Memory B cell (primary cell): ENCODE measurements around the gene KLRF1.
A peak's percentile ranks its signal among the peaks of the same experiment; 100 is the strongest.

Experiments used
- ATAC-seq: fragments of 150-1000 bp; cut with Tn5 transposase; 2 replicates; pipeline ENCODE4 v1.10.0; 2021; ENCODE audit warnings: low read depth, mild to moderate bottlenecking, moderate library complexity
- DNase-seq, 2 donors: peaks; one replicate each; pipeline ENCODE4 v3.0.0; 2022; ENCODE audit warnings: low spot score in 2 of 2
- H3K27ac Mint-ChIP-seq: one replicate; pipeline ENCODE4 v1.8.0; 2022; ENCODE audit warnings: mild to moderate bottlenecking, moderate library complexity, mixed read lengths
- H3K27me3 Mint-ChIP-seq: one replicate; pipeline ENCODE4 v1.8.0; 2022; ENCODE audit warnings: mixed read lengths
- H3K36me3 Mint-ChIP-seq: one replicate; pipeline ENCODE4 v1.8.0; 2022; ENCODE audit warnings: mild to moderate bottlenecking, mixed read lengths
- H3K4me1 Mint-ChIP-seq: one replicate; pipeline ENCODE4 v1.8.0; 2022; ENCODE audit warnings: mixed read lengths
- H3K4me3 Mint-ChIP-seq: one replicate; pipeline ENCODE4 v1.8.0; 2022; ENCODE audit warnings: mild to moderate bottlenecking, moderate library complexity, mixed read lengths
- H3K9me3 Mint-ChIP-seq: one replicate; pipeline ENCODE4 v1.8.0; 2022; ENCODE audit warnings: mixed read lengths

The KLRF1 gene

GRCh38 chr12:9829982-9830381 is 2.7 kb downstream of the KLRF1 start:
- Mint-ChIP-seq H3K27me3 (peaks cover 5% of the 10 kb centered on the region), H3K36me3 (no peaks in the 10 kb centered on the region), H3K4me1 (no peaks in the 10 kb centered on the region), H3K9me3 (peaks cover 5% of the 10 kb centered on the region), H3K27ac (no peak overlapping the region), H3K4me3 (no peak overlapping the region)
- ATAC-seq (no peak), DNase-seq (no peak)

GRCh38 chr12:9831720-9832119 is 4.4 kb downstream of the KLRF1 start:
- Mint-ChIP-seq H3K36me3 (no peaks in the 10 kb centered on the region), H3K4me1 (no peaks in the 10 kb centered on the region), H3K27me3 (peaks cover 1% of the 10 kb centered on the region), H3K4me3 (no peak overlapping the region), H3K9me3 (no peaks in the 10 kb centered on the region), H3K27ac (no peak overlapping the region)
- ATAC-seq (no peak), DNase-seq (no peak)

- H3K4me1 Mint-ChIP-seq = no peaks in the 10 kb centered on the region
- no peak for ATAC-seq
- H3K27ac Mint-ChIP-seq = no peak overlapping the region
- H3K27me3 Mint-ChIP-seq = peaks cover 10% of the 10 kb centered on the region
- H3K9me3 Mint-ChIP-seq = peaks cover 9% of the 10 kb centered on the region
- DNase-seq = no peak
- peaks cover 8% of the 10 kb centered on the region for H3K36me3 Mint-ChIP-seq
- no peak overlapping the region for H3K4me3 Mint-ChIP-seq
Measured at GRCh38 chr12:9843407-9843806, 16.1 kb downstream of the KLRF1 start.

- H3K9me3 Mint-ChIP-seq = peaks cover 9% of the 10 kb centered on the region
- no peak overlapping the region for H3K27ac Mint-ChIP-seq
- H3K36me3 Mint-ChIP-seq = peaks cover 22% of the 10 kb centered on the region
- no peak overlapping the region for H3K4me3 Mint-ChIP-seq
- H3K4me1 Mint-ChIP-seq = no peaks in the 10 kb centered on the region
- peaks cover 13% of the 10 kb centered on the region for H3K27me3 Mint-ChIP-seq
- DNase-seq (no peak), ATAC-seq (no peak)
Measured at GRCh38 chr12:9848899-9849298, 21.6 kb downstream of the KLRF1 start.

- Mint-ChIP-seq H3K4me1 (no peaks in the 10 kb centered on the region), H3K36me3 (peaks cover 24% of the 10 kb centered on the region), H3K4me3 (no peak overlapping the region), H3K27me3 (peaks cover 13% of the 10 kb centered on the region), H3K27ac (no peak overlapping the region), H3K9me3 (peaks cover 9% of the 10 kb centered on the region)
- ATAC-seq = no peak
- DNase-seq = no peak
Measured at GRCh38 chr12:9851050-9851449, 23.8 kb downstream of the KLRF1 start.

GRCh38 chr12:9851927-9852326 is 24.6 kb downstream of the KLRF1 start:
- Mint-ChIP-seq H3K9me3 (peaks cover 6% of the 10 kb centered on the region), H3K4me3 (no peak overlapping the region), H3K27me3 (peaks cover 9% of the 10 kb centered on the region), H3K36me3 (peaks cover 27% of the 10 kb centered on the region), H3K27ac (no peak overlapping the region), H3K4me1 (no peaks in the 10 kb centered on the region)
- no peak for DNase-seq
- ATAC-seq = no peak

GRCh38 chr12:9856151-9856550 is 28.9 kb downstream of the KLRF1 start:
- Mint-ChIP-seq H3K4me3 (no peak overlapping the region), H3K27me3 (peaks cover 1% of the 10 kb centered on the region), H3K27ac (no peak overlapping the region), H3K36me3 (peaks cover 17% of the 10 kb centered on the region), H3K4me1 (no peaks in the 10 kb centered on the region), H3K9me3 (no peaks in the 10 kb centered on the region)
- no peak for DNase-seq
- ATAC-seq = no peak

- H3K4me1 Mint-ChIP-seq = no peaks in the 10 kb centered on the region
- ATAC-seq (no peak), DNase-seq (no peak)
- H3K27ac Mint-ChIP-seq = no peak overlapping the region
- H3K9me3 Mint-ChIP-seq = no peaks in the 10 kb centered on the region
- H3K27me3 Mint-ChIP-seq = peaks cover 1% of the 10 kb centered on the region
- H3K4me3 Mint-ChIP-seq = no peak overlapping the region
- H3K36me3 Mint-ChIP-seq = peaks cover 17% of the 10 kb centered on the region
Measured at GRCh38 chr12:9856894-9857293, 29.6 kb downstream of the KLRF1 start.

GRCh38 chr12:9858135-9858534 is 30.9 kb downstream of the KLRF1 start:
- Mint-ChIP-seq H3K4me1 (no peaks in the 10 kb centered on the region), H3K4me3 (no peak overlapping the region), H3K27me3 (peaks cover under 1% of the 10 kb centered on the region), H3K27ac (no peak overlapping the region), H3K9me3 (peaks cover 1% of the 10 kb centered on the region), H3K36me3 (peaks cover 18% of the 10 kb centered on the region)
- ATAC-seq (no peak), DNase-seq (no peak)

- peaks cover 8% of the 10 kb centered on the region for H3K4me1 Mint-ChIP-seq
- peaks cover 13% of the 10 kb centered on the region for H3K9me3 Mint-ChIP-seq
- H3K27ac Mint-ChIP-seq = no peak overlapping the region
- H3K4me3 Mint-ChIP-seq = peak overlapping the region; percentile 45
- DNase-seq = no peak
- H3K36me3 Mint-ChIP-seq = peaks cover 17% of the 10 kb centered on the region
- peaks cover 7% of the 10 kb centered on the region for H3K27me3 Mint-ChIP-seq
- ATAC-seq = no peak
Measured at GRCh38 chr12:9864913-9865675, 37.8 kb downstream of the KLRF1 start.

GRCh38 chr12:9866860-9867269 is 39.6 kb downstream of the KLRF1 start:
- peaks cover 13% of the 10 kb centered on the region for H3K9me3 Mint-ChIP-seq
- ATAC-seq (peak; percentile 28), DNase-seq (no peak)
- peaks cover 17% of the 10 kb centered on the region for H3K36me3 Mint-ChIP-seq
- peak overlapping the region; percentile 21 for H3K27ac Mint-ChIP-seq
- peaks cover 7% of the 10 kb centered on the region for H3K27me3 Mint-ChIP-seq
- peak overlapping the region; percentile 76 for H3K4me3 Mint-ChIP-seq
- peaks cover 8% of the 10 kb centered on the region for H3K4me1 Mint-ChIP-seq

- no peak for DNase-seq
Measured at GRCh38 chr12:9867531-9867930, 40.2 kb downstream of the KLRF1 start.

GRCh38 chr12:9868311-9868801 is 41.1 kb downstream of the KLRF1 start:
- peaks cover 9% of the 10 kb centered on the region for H3K9me3 Mint-ChIP-seq
- H3K27me3 Mint-ChIP-seq = peaks cover 7% of the 10 kb centered on the region
- H3K27ac Mint-ChIP-seq = peak overlapping the region; percentile 96
- H3K36me3 Mint-ChIP-seq = peaks cover 9% of the 10 kb centered on the region
- H3K4me3 Mint-ChIP-seq = peak overlapping the region; percentile 80
- ATAC-seq = no peak
- DNase-seq = no peak
- peaks cover 8% of the 10 kb centered on the region for H3K4me1 Mint-ChIP-seq

More at GRCh38 chr12:9867531-9867930, 40.2 kb downstream of the KLRF1 start:
- ATAC-seq = no peak
- Mint-ChIP-seq H3K9me3 (peaks cover 13% of the 10 kb centered on the region), H3K36me3 (peaks cover 16% of the 10 kb centered on the region), H3K27me3 (peaks cover 7% of the 10 kb centered on the region), H3K4me1 (peaks cover 8% of the 10 kb centered on the region), H3K27ac (peak overlapping the region; percentile 21), H3K4me3 (peak overlapping the region; percentile 77)

GRCh38 chr12:9868951-9869306 is 41.6 kb downstream of the KLRF1 start:
- no peak for DNase-seq
- H3K4me3 Mint-ChIP-seq = peak overlapping the region; percentile 85
- peaks cover 4% of the 10 kb centered on the region for H3K36me3 Mint-ChIP-seq
- H3K27ac Mint-ChIP-seq = peak overlapping the region; percentile 96
- no peak for ATAC-seq
- H3K4me1 Mint-ChIP-seq = peaks cover 8% of the 10 kb centered on the region
- peaks cover 5% of the 10 kb centered on the region for H3K27me3 Mint-ChIP-seq
- peaks cover 4% of the 10 kb centered on the region for H3K9me3 Mint-ChIP-seq
